ENCODE results near the gene LIPT1. TPM values are rescaled to one million over a fixed set of nuclear protein-coding genes. Genes with fewer than 3 reads are reported as not detected.

The LIPT1 gene
- total and polyA plus RNA-seq, 2 of the 4 experiments (the other 2 are of a cell fraction) = 3.2 to 3.5 TPM

DNA sequence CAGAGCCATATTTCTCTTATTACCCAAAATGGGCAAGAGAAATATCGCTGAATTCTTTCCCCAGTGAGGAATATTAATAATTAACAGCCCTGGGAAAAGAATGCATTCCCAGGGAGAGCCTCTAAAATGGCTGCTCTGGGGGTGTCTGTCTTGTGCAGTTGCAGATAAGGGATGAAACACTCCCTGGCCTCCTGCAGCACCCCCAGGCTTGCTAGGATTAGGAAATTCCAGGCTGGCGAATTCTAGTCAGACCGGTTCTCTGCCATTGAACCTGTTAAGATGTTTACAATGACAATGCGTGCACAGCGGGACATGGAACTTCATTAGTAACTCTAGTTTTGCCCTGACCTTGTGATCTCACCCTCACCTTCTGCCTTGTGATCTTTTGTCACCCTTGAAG, 50.7 kb downstream of the LIPT1 start:
- H3K4me2 ChIP-seq (ENCODE audit: low read depth, low read length) = no peak overlapping the region
- H3K23ac ChIP-seq (ENCODE audit: low read depth, low read length) = no peak overlapping the region
- H3K9me1 ChIP-seq (ENCODE audit: insufficient read depth, low read length) = peaks cover 2% of the 10 kb centered on the region; the same call in 1 of the 2 replicates
- POLR2A ChIA-PET (ENCODE audit: unreplicated experiment) = no interaction called here
- DNase-seq (no peak), ATAC-seq (ENCODE audit: low read depth) (no peak)
- intact Hi-C loops (cut with micrococcal nuclease) = no loop called here
- CTCF ChIA-PET = no interaction called here
- H2AK5ac ChIP-seq (ENCODE audit: low read depth, low read length) = no peak overlapping the region
- no peak overlapping the region for H3K14ac ChIP-seq (replicated peaks; ENCODE audit: low read depth, low read length)
- H2AFZ ChIP-seq (replicated peaks; ENCODE audit: low read length, poor library complexity) = no peak overlapping the region
- no peak overlapping the region for H2BK5ac ChIP-seq (ENCODE audit: low read depth, low read length, poor library complexity, severe bottlenecking)
- H2BK20ac ChIP-seq (ENCODE audit: low read depth, low read length) = no peak overlapping the region
- in situ Hi-C loops (cut with MboI; ENCODE audit: low sequenced_read_pairs) = no loop called here
- H2AK9ac ChIP-seq (replicated peaks; ENCODE audit: low read depth, low read length, poor library complexity) = no peak overlapping the region
- no peak overlapping the region for H3K9ac ChIP-seq (ENCODE audit: low read depth, low read length)
- dilution Hi-C loops (cut with HindIII; ENCODE audit: low sequenced_read_pairs, unreplicated experiment) = no loop called here
- no peak overlapping the region for H3K4me3 ChIP-seq (ENCODE audit: insufficient read depth, low read depth, low read length)
- 80% methylated on average over 3 of the region's 5 CpGs; no CpG with 5 or more reads in 1 of the 2 experiments for WGBS, 2 experiments (ENCODE audit: extremely low coverage in 2 of 2, insufficient read length in 1 of 2)
- H4K91ac ChIP-seq (ENCODE audit: insufficient read depth, low read depth, low read length) = no peak overlapping the region
- H4K20me1 ChIP-seq (ENCODE audit: insufficient read depth, low read length) = no peaks in the 10 kb centered on the region
- H3K36me3 ChIP-seq (ENCODE audit: control insufficient read depth, insufficient read depth, low read length) = no peaks in the 10 kb centered on the region
- H3K79me1 ChIP-seq (ENCODE audit: low read depth in 1 of 2, low read length in 2 of 2) = no peaks in the 10 kb centered on the region
- no peak overlapping the region for H3K18ac ChIP-seq (ENCODE audit: low read depth, low read length)
- no peak overlapping the region for H3K27ac ChIP-seq (ENCODE audit: insufficient read depth, low read length)
- H3K4me1 ChIP-seq (ENCODE audit: control insufficient read depth, insufficient read depth, low read length) = no peaks in the 10 kb centered on the region
- no TSS peak for BruUV-seq (replicated peaks)
- no peaks in the 10 kb centered on the region for H3K27me3 ChIP-seq (ENCODE audit: control insufficient read depth, insufficient read depth, low read length)
- no peak overlapping the region for H2BK120ac ChIP-seq (ENCODE audit: low read depth, low read length)
- no peak overlapping the region for H4K8ac ChIP-seq (ENCODE audit: low read depth in 2 of 2, low read length in 2 of 2)
- no peak overlapping the region for H3K4ac ChIP-seq (ENCODE audit: low read depth, low read length)
- no peak overlapping the region for H4K5ac ChIP-seq (ENCODE audit: low read depth, low read length)
- no peaks in the 10 kb centered on the region for H3K9me3 ChIP-seq (ENCODE audit: control insufficient read depth, insufficient read depth, low read length)
- TF ChIP-seq MXI1 (IDR thresholded peaks at IDR 0.05; ENCODE audit: borderline replicate concordance, low read depth, low read length) = no peak
- no peak overlapping the region for H3K56ac ChIP-seq (ENCODE audit: extremely low read depth, insufficient read depth, low read length)
- no peak overlapping the region for H2BK15ac ChIP-seq (ENCODE audit: low read depth, low read length)

Small RNAs within 50 kb of the gene (microRNA-seq; reads per million reads assigned to microRNA genes)
- gene AC092587.1 (ENCODE audit: insufficient read depth, insufficient read length) = not detected

Small RNAs within 50 kb of the gene (small RNA-seq; reads per million reads assigned to genes)
- gene AC092587.1 = 0 reads per million in 5 experiments

Other genes starting within 250 kb of the LIPT1 start
- not detected in 2 replicates for gene CRACDL, start 218.7 kb upstream of the LIPT1 start, total RNA-seq (2012; rRNA removed)
- gene CRACDL, start 218.7 kb upstream of the LIPT1 start, polyA plus RNA-seq (2012; rRNA removed) = not detected in 2 replicates
- gene C2orf15, start 13.3 kb upstream of the LIPT1 start, total RNA-seq (2012; rRNA removed) = under 0.01 TPM in 1 of 2 replicates, not detected in the other
- gene C2orf15, start 13.3 kb upstream of the LIPT1 start, polyA plus RNA-seq (2012; rRNA removed) = not detected in 2 replicates
- 0.54 and 1.1 TPM in 2 replicates for gene TSGA10, start within 50 bp of the LIPT1 start, total RNA-seq (2012; rRNA removed)
- 0.22 and 0.32 TPM in 2 replicates for gene TSGA10, start within 50 bp of the LIPT1 start, polyA plus RNA-seq (2012; rRNA removed)
- 4.3 and 19.4 TPM in 2 replicates for gene MITD1, start 26.1 kb downstream of the LIPT1 start, total RNA-seq (2012; rRNA removed)
- gene MITD1, start 26.1 kb downstream of the LIPT1 start, polyA plus RNA-seq (2012; rRNA removed) = 14.5 and 18.7 TPM in 2 replicates
- gene MRPL30, start 26.2 kb downstream of the LIPT1 start, total RNA-seq (2012; rRNA removed) = 34.8 and 39.2 TPM in 2 replicates
- gene MRPL30, start 26.2 kb downstream of the LIPT1 start, polyA plus RNA-seq (2012; rRNA removed) = 14.9 and 18.7 TPM in 2 replicates
- not detected in 2 replicates for gene LYG2, start 100.7 kb downstream of the LIPT1 start, total RNA-seq (2012; rRNA removed)
- gene LYG2, start 100.7 kb downstream of the LIPT1 start, polyA plus RNA-seq (2012; rRNA removed) = not detected in 2 replicates
- gene LYG1, start 146.2 kb downstream of the LIPT1 start, total RNA-seq (2012; rRNA removed) = not detected in 2 replicates
- 0.92 and 1.2 TPM in 2 replicates for gene LYG1, start 146.2 kb downstream of the LIPT1 start, polyA plus RNA-seq (2012; rRNA removed)
- gene TXNDC9, start 181.4 kb downstream of the LIPT1 start, total RNA-seq (2012; rRNA removed) = 55.4 and 71.7 TPM in 2 replicates
- 28.9 and 33.9 TPM in 2 replicates for gene TXNDC9, start 181.4 kb downstream of the LIPT1 start, polyA plus RNA-seq (2012; rRNA removed)
- gene EIF5B, start 182.4 kb downstream of the LIPT1 start, total RNA-seq (2012; rRNA removed) = 19.7 and 26.9 TPM in 2 replicates
- 15.7 and 21.8 TPM in 2 replicates for gene EIF5B, start 182.4 kb downstream of the LIPT1 start, polyA plus RNA-seq (2012; rRNA removed)

Data from IMR-90 (cell line).